GM23338 (cell line): ENCODE measurements around the gene KRT16. TPM values are rescaled to one million over a fixed set of nuclear protein-coding genes. Genes with fewer than 3 reads are reported as not detected.

ENCODE experiments used
- ATAC-seq: fragments of 200-7000 bp; cut with Tn5 transposase; 3 replicates; pipeline ENCODE4 v1.9.1; 2020
- DNase-seq: peaks from one replicate; pipeline ENCODE4 v3.0.0-alpha.2; 2015; ENCODE audit warnings: low spot score
- H2AFZ ChIP-seq: fragments of 200-600 bp; sonication (generic); 2 replicates; pipeline ENCODE4 v1.8.0; 2016; ENCODE audit warnings: antibody characterized with exemption, mild to moderate bottlenecking, moderate library complexity
- H3F3A ChIP-seq: fragments of 200-600 bp; sonication (generic); replicated peaks from 2 replicates; pipeline ENCODE4 v1.8.0; 2017; ENCODE audit warnings: antibody characterized with exemption, mixed run types, low read depth
- H3K27ac ChIP-seq: fragments of 200-600 bp; sonication (generic); 2 replicates; pipeline ENCODE4 v1.6.1; 2016; ENCODE audit warnings: low read depth
- H3K27me3 ChIP-seq: fragments of 200-600 bp; sonication (generic); 2 replicates; pipeline ENCODE4 v1.8.0; 2016; ENCODE audit warnings: mild to moderate bottlenecking, mixed run types, moderate library complexity; ENCODE audit not compliant: insufficient read depth
- H3K36me3 ChIP-seq: fragments of 200-600 bp; sonication (generic); 2 replicates; pipeline ENCODE4 v1.8.0; 2016; ENCODE audit warnings: mild to moderate bottlenecking; ENCODE audit not compliant: insufficient read depth
- H3K4me1 ChIP-seq: fragments of 200-600 bp; sonication (generic); 2 replicates; pipeline ENCODE4 v1.8.0; 2016; ENCODE audit warnings: mild to moderate bottlenecking, moderate library complexity; ENCODE audit not compliant: insufficient read depth
- H3K4me2 ChIP-seq: fragments of 200-600 bp; sonication (generic); 2 replicates; pipeline ENCODE4 v1.7.1; 2017; ENCODE audit warnings: mixed run types
- H3K4me3 ChIP-seq: fragments of 200-600 bp; sonication (generic); 2 replicates; pipeline ENCODE4 v1.6.1; 2016; ENCODE audit warnings: mixed run types
- H3K79me2 ChIP-seq: fragments of 200-600 bp; sonication (generic); replicated peaks from 2 replicates; pipeline ENCODE4 v1.8.0; 2017; ENCODE audit warnings: mild to moderate bottlenecking; ENCODE audit not compliant: insufficient read depth
- H3K9me2 ChIP-seq: fragments of 200-600 bp; sonication (generic); 2 replicates; pipeline ENCODE4 v1.8.0; 2017; ENCODE audit not compliant: insufficient read depth
- H4K20me1 ChIP-seq: fragments of 200-600 bp; sonication (generic); replicated peaks from 2 replicates; pipeline ENCODE4 v1.8.0; 2017; ENCODE audit warnings: mild to moderate bottlenecking; ENCODE audit not compliant: insufficient read depth
- H3K27ac Mint-ChIP-seq: 2 replicates; pipeline ENCODE4 v1.8.0; 2020; ENCODE audit warnings: inconsistent platforms, mild to moderate bottlenecking, moderate library complexity, mixed read lengths
- H3K27me3 Mint-ChIP-seq: 3 replicates; pipeline ENCODE4 v1.8.0; 2022; ENCODE audit warnings: low read depth, mild to moderate bottlenecking, moderate library complexity, mixed read lengths, inconsistent platforms; ENCODE audit not compliant: insufficient read depth, poor library complexity
- H3K36me3 Mint-ChIP-seq: 3 replicates; pipeline ENCODE4 v1.8.0; 2021; ENCODE audit warnings: low read depth, mild to moderate bottlenecking, inconsistent platforms, moderate library complexity, mixed read lengths
- H3K4me1 Mint-ChIP-seq: 3 replicates; pipeline ENCODE4 v1.8.0; 2020; ENCODE audit warnings: mild to moderate bottlenecking, inconsistent platforms, mixed read lengths
- H3K4me3 Mint-ChIP-seq: 3 replicates; pipeline ENCODE4 v1.8.0; 2021; ENCODE audit warnings: moderate library complexity, mild to moderate bottlenecking, inconsistent platforms, mixed read lengths
- H3K9me3 Mint-ChIP-seq: 3 replicates; pipeline ENCODE4 v1.8.0; 2020; ENCODE audit warnings: moderate library complexity, mild to moderate bottlenecking, inconsistent platforms, mixed read lengths
- CREB1 ChIP-seq: fragments of 250-450 bp; sonication (Bioruptor Pico); IDR thresholded peaks from 2 replicates; pipeline ENCODE4 v1.5.0; 2020; ENCODE audit warnings: low read depth, mild to moderate bottlenecking, moderate library complexity
- ETS1 ChIP-seq: IDR thresholded peaks from 2 replicates; pipeline ENCODE4 v1.6.1; 2016; ENCODE audit warnings: antibody characterized with exemption
- EZH2 ChIP-seq: fragments of 200-600 bp; sonication (generic); IDR thresholded peaks from one replicate; pipeline ENCODE4 v1.8.0; 2017; ENCODE audit warnings: antibody characterized with exemption, mild to moderate bottlenecking, low read depth; ENCODE audit not compliant: unreplicated experiment
- EZH2phosphoT487 ChIP-seq: fragments of 200-600 bp; sonication (generic); IDR thresholded peaks from one replicate; pipeline ENCODE4 v1.8.1; 2018; ENCODE audit warnings: antibody characterized with exemption; ENCODE audit not compliant: unreplicated experiment
- JUNB ChIP-seq: IDR thresholded peaks from one replicate; pipeline ENCODE4 v1.6.1; 2016; ENCODE audit warnings: antibody characterized with exemption; ENCODE audit not compliant: unreplicated experiment
- NANOG ChIP-seq: IDR thresholded peaks from 2 replicates; pipeline ENCODE4 v1.6.1; 2016; ENCODE audit warnings: antibody characterized with exemption, borderline replicate concordance
- POLR2AphosphoS5 ChIP-seq: IDR thresholded peaks from 2 replicates; pipeline ENCODE4 v1.6.1; 2016; ENCODE audit warnings: antibody characterized with exemption, low read depth
- REST ChIP-seq: IDR thresholded peaks from one replicate; pipeline ENCODE4 v1.6.1; 2018; ENCODE audit warnings: antibody characterized with exemption; ENCODE audit not compliant: unreplicated experiment
- STAT1 ChIP-seq: IDR thresholded peaks from one replicate; pipeline ENCODE4 v1.6.1; 2016; ENCODE audit warnings: antibody characterized with exemption; ENCODE audit not compliant: unreplicated experiment
- ZNF114 ChIP-seq: fragments of 250-450 bp; sonication (Bioruptor Pico); IDR thresholded peaks from 2 replicates; pipeline ENCODE4 v1.5.0; 2020; ENCODE audit warnings: mild to moderate bottlenecking, moderate library complexity
- ZNF331 ChIP-seq: fragments of 250-450 bp; sonication (Bioruptor Pico); IDR thresholded peaks from 2 replicates; pipeline ENCODE4 v1.5.0; 2020; ENCODE audit warnings: low read depth, mild to moderate bottlenecking, moderate library complexity
- polyA plus RNA-seq: library from polyadenylated mRNA; unstranded; fragments of >200 nt; fragmentation: Nextera tagmentation; extraction: Ambion mirVana; gene quantifications from 2 replicates; pipeline ENCODE4 v1.2.1, GENCODE V29; 2016
- total RNA-seq: library from RNA; depleted of rRNA; stranded (reverse); fragments of >200 nt; shearing (Covaris generic); gene quantifications from 2 replicates; pipeline ENCODE4 v1.2.3, GENCODE V29; 2014
- TF ChIP-seq, protein P1 (sequence below): fragments of 250-450 bp; sonication (Bioruptor Pico); IDR thresholded peaks from 2 replicates; pipeline ENCODE4 v1.5.0; 2020; ENCODE audit warnings: mild to moderate bottlenecking, moderate library complexity
- TF ChIP-seq, protein P2 (sequence below), 2 experiments: fragments of 200-600 bp in 1 of 2; sonication (generic) in 1 of 2; conservative IDR thresholded peaks; 2 replicates each; pipeline versions ENCODE4 v1.5.1 to v1.6.1; 2016 to 2017; ENCODE audit warnings: antibody characterized with exemption in 2 of 2, low read depth in 2 of 2, mild to moderate bottlenecking in 2 of 2, moderate library complexity in 1 of 2

Gene KRT16
- total and polyA plus RNA-seq, 2 experiments from 2014 or later, result not detected

GRCh38 chr17:41658846-41659245 lies 46.3 kb upstream of the KRT16 start:
- Histone ChIP-seq H3K4me3 (no peak overlapping the region), H2AFZ (no peak overlapping the region), H3K27me3 (no peaks in the 10 kb centered on the region), H3F3A (no peaks in the 10 kb centered on the region), H3K4me1 (peaks cover 5% of the 10 kb centered on the region), H3K4me2 (no peak overlapping the region), H3K9me2 (no peaks in the 10 kb centered on the region), H3K36me3 (no peaks in the 10 kb centered on the region), H3K79me2 (no peaks in the 10 kb centered on the region), H4K20me1 (no peaks in the 10 kb centered on the region), H3K27ac (no peak overlapping the region)
- ATAC-seq, result no peak
- no peak overlapping the region for H3K4me3 Mint-ChIP-seq
- no peak for DNase-seq
- peaks cover 20% of the 10 kb centered on the region for H3K4me1 Mint-ChIP-seq
- no peaks in the 10 kb centered on the region for H3K36me3 Mint-ChIP-seq
- no peaks in the 10 kb centered on the region for H3K9me3 Mint-ChIP-seq
- peaks cover 13% of the 10 kb centered on the region for H3K27me3 Mint-ChIP-seq
- no peak overlapping the region for H3K27ac Mint-ChIP-seq
- no peak for TF ChIP-seq REST
- TF ChIP-seq POLR2AphosphoS5, result no peak
- TF ChIP-seq, protein P1, sequence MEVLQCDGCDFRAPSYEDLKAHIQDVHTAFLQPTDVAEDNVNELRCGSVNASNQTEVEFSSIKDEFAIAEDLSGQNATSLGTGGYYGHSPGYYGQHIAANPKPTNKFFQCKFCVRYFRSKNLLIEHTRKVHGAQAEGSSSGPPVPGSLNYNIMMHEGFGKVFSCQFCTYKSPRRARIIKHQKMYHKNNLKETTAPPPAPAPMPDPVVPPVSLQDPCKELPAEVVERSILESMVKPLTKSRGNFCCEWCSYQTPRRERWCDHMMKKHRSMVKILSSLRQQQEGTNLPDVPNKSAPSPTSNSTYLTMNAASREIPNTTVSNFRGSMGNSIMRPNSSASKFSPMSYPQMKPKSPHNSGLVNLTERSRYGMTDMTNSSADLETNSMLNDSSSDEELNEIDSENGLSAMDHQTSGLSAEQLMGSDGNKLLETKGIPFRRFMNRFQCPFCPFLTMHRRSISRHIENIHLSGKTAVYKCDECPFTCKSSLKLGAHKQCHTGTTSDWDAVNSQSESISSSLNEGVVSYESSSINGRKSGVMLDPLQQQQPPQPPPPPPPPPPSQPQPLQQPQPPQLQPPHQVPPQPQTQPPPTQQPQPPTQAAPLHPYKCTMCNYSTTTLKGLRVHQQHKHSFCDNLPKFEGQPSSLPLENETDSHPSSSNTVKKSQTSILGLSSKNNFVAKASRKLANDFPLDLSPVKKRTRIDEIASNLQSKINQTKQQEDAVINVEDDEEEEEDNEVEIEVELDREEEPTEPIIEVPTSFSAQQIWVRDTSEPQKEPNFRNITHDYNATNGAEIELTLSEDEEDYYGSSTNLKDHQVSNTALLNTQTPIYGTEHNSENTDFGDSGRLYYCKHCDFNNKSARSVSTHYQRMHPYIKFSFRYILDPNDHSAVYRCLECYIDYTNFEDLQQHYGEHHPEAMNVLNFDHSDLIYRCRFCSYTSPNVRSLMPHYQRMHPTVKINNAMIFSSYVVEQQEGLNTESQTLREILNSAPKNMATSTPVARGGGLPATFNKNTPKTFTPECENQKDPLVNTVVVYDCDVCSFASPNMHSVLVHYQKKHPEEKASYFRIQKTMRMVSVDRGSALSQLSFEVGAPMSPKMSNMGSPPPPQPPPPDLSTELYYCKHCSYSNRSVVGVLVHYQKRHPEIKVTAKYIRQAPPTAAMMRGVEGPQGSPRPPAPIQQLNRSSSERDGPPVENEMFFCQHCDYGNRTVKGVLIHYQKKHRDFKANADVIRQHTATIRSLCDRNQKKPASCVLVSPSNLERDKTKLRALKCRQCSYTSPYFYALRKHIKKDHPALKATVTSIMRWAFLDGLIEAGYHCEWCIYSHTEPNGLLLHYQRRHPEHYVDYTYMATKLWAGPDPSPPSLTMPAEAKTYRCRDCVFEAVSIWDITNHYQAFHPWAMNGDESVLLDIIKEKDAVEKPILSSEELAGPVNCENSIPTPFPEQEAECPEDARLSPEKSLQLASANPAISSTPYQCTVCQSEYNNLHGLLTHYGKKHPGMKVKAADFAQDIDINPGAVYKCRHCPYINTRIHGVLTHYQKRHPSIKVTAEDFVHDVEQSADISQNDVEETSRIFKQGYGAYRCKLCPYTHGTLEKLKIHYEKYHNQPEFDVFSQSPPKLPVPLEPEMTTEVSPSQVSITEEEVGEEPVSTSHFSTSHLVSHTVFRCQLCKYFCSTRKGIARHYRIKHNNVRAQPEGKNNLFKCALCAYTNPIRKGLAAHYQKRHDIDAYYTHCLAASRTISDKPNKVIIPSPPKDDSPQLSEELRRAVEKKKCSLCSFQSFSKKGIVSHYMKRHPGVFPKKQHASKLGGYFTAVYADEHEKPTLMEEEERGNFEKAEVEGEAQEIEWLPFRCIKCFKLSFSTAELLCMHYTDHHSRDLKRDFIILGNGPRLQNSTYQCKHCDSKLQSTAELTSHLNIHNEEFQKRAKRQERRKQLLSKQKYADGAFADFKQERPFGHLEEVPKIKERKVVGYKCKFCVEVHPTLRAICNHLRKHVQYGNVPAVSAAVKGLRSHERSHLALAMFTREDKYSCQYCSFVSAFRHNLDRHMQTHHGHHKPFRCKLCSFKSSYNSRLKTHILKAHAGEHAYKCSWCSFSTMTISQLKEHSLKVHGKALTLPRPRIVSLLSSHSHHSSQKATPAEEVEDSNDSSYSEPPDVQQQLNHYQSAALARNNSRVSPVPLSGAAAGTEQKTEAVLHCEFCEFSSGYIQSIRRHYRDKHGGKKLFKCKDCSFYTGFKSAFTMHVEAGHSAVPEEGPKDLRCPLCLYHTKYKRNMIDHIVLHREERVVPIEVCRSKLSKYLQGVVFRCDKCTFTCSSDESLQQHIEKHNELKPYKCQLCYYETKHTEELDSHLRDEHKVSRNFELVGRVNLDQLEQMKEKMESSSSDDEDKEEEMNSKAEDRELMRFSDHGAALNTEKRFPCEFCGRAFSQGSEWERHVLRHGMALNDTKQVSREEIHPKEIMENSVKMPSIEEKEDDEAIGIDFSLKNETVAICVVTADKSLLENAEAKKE, result no peak
- TF ChIP-seq STAT1, result no peak
- no peak for TF ChIP-seq NANOG
- no peak for TF ChIP-seq JUNB
- TF ChIP-seq ZNF331 (CRISPR knock-in tag), result no peak
- TF ChIP-seq, protein P2, sequence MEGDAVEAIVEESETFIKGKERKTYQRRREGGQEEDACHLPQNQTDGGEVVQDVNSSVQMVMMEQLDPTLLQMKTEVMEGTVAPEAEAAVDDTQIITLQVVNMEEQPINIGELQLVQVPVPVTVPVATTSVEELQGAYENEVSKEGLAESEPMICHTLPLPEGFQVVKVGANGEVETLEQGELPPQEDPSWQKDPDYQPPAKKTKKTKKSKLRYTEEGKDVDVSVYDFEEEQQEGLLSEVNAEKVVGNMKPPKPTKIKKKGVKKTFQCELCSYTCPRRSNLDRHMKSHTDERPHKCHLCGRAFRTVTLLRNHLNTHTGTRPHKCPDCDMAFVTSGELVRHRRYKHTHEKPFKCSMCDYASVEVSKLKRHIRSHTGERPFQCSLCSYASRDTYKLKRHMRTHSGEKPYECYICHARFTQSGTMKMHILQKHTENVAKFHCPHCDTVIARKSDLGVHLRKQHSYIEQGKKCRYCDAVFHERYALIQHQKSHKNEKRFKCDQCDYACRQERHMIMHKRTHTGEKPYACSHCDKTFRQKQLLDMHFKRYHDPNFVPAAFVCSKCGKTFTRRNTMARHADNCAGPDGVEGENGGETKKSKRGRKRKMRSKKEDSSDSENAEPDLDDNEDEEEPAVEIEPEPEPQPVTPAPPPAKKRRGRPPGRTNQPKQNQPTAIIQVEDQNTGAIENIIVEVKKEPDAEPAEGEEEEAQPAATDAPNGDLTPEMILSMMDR (conservative IDR thresholded peaks at IDR 0.05; ENCODE audit: low read depth in 2 of 2), result no peak
- TF ChIP-seq EZH2phosphoT487, result no peak
- no peak for TF ChIP-seq CREB1 (CRISPR knock-in tag)
- no peak for TF ChIP-seq ZNF114 (CRISPR knock-in tag)
- no peak for TF ChIP-seq ETS1
- TF ChIP-seq EZH2, result no peak
